Stimulated activated memory B cell treated with anti-CD40 and anti-IgM and Interleukin-4, amounts not matched to agents 10 μg/mL and 1 μg/mL and 100 μg/mL, for 72 hours (primary cell): Measurements from ENCODE around the gene KCNA10.

Experiments
- ATAC-seq: fragments of 150-1000 bp; cut with Tn5 transposase; 2 replicates; pipeline ENCODE4 v1.10.0; 2021
- H3K27ac Mint-ChIP-seq: one replicate; pipeline ENCODE4 v1.8.0; 2022; ENCODE audit warnings: mild to moderate bottlenecking, mixed read lengths
- H3K27me3 Mint-ChIP-seq: one replicate; pipeline ENCODE4 v1.8.0; 2022; ENCODE audit warnings: mixed read lengths
- H3K36me3 Mint-ChIP-seq: one replicate; pipeline ENCODE4 v1.8.0; 2022; ENCODE audit warnings: mixed read lengths
- H3K4me1 Mint-ChIP-seq: one replicate; pipeline ENCODE4 v1.8.0; 2022; ENCODE audit warnings: mixed read lengths
- H3K4me3 Mint-ChIP-seq: one replicate; pipeline ENCODE4 v1.8.0; 2022; ENCODE audit warnings: mild to moderate bottlenecking, moderate library complexity, mixed read lengths
- H3K9me3 Mint-ChIP-seq: one replicate; pipeline ENCODE4 v1.8.0; 2022; ENCODE audit warnings: mixed read lengths

Gene KCNA10

DNA sequence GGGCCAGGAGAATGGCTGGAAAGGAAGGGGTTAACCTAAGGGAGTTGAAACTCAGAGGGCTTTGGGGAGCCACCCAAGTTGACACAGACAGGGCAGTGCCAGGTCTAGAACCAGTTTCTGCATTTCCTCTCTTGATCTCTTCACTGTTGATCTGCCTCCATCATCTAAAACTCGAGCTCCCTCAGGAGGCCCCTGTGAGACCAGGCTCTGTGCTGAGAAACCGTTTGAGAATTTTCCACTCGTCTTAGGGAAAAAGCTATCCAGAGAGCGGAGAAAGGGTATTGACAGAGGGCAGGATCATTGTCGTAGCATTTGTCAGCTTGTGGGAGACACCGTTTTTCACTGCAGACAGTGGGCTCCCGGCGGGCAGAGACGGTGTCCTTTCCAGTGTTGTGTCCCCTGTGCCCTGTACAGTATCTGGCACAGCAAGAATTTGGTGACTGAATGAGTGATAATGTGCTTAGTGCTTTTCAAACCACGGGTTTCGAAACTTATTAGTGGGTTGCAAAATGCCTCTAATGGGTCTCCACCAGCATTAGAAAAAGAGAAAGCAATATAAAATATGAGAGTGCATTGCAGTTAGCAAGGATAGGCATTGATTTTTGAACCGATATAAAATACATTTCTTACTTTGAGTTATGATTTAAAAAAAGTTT, 36.9 kb downstream of the KCNA10 start:
- Mint-ChIP-seq H3K27me3 (peaks cover 51% of the 10 kb centered on the region), H3K27ac (no peak overlapping the region), H3K9me3 (no peaks in the 10 kb centered on the region), H3K4me1 (no peaks in the 10 kb centered on the region), H3K4me3 (no peak overlapping the region), H3K36me3 (no peaks in the 10 kb centered on the region)
- ATAC-seq: no peak

GRCh38 chr1:110480356-110481096, 38.4 kb downstream of the KCNA10 start:
- H3K27me3 Mint-ChIP-seq: peaks cover 51% of the 10 kb centered on the region

GRCh38 chr1:110478886-110479285, 40.1 kb downstream of the KCNA10 start:
- H3K4me3 Mint-ChIP-seq: no peak overlapping the region
- ATAC-seq: no peak
- H3K4me1 Mint-ChIP-seq: no peaks in the 10 kb centered on the region
- H3K27ac Mint-ChIP-seq: no peak overlapping the region
- H3K9me3 Mint-ChIP-seq: no peaks in the 10 kb centered on the region
- H3K36me3 Mint-ChIP-seq: no peaks in the 10 kb centered on the region
- H3K27me3 Mint-ChIP-seq: peaks cover 40% of the 10 kb centered on the region

More at GRCh38 chr1:110480356-110481096, 38.4 kb downstream of the KCNA10 start:
- no peak overlapping the region for H3K4me3 Mint-ChIP-seq
- H3K27ac Mint-ChIP-seq: no peak overlapping the region
- no peaks in the 10 kb centered on the region for H3K36me3 Mint-ChIP-seq
- ATAC-seq: no peak
- H3K9me3 Mint-ChIP-seq: no peaks in the 10 kb centered on the region
- H3K4me1 Mint-ChIP-seq: no peaks in the 10 kb centered on the region

DNA sequence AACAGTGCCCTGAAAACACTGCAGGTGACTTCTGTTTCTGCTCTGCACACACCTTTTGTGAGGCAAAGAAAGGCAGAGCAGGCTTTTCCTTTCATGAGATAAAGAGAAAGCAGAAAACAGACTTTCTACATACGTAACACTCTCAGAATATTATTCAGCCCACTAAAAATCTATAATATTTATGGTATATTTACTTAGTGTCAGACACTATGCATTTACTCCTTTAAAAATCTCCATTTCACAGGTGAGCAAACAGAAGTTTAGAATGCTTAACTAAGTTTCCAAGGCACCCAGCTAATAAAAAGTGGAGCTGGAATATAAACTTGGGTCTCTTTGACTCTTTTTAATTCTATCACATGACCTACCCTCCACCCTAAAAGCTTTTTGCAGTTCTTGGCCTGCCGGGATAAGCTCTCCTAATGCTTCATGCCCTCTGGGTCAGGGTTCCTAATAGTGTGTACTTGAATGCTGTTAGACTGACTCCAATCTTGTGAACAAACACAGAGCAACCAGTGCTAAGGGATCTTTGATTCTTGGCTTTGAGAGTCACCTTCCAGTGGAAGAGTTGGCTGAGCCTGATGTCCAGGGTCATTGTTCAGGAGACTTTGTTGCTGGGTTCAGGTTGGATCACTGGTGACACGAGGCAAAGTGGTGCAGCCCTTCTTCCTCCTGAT, 40.9 kb downstream of the KCNA10 start:
- peaks cover 40% of the 10 kb centered on the region for H3K27me3 Mint-ChIP-seq
- no peaks in the 10 kb centered on the region for H3K9me3 Mint-ChIP-seq
- no peaks in the 10 kb centered on the region for H3K4me1 Mint-ChIP-seq
- no peak for ATAC-seq
- no peak overlapping the region for H3K27ac Mint-ChIP-seq
- no peak overlapping the region for H3K4me3 Mint-ChIP-seq
- H3K36me3 Mint-ChIP-seq: no peaks in the 10 kb centered on the region

- Mint-ChIP-seq H3K4me3 (no peak overlapping the region), H3K27me3 (peaks cover 40% of the 10 kb centered on the region), H3K36me3 (no peaks in the 10 kb centered on the region), H3K4me1 (no peaks in the 10 kb centered on the region), H3K27ac (no peak overlapping the region), H3K9me3 (no peaks in the 10 kb centered on the region)
- ATAC-seq: no peak
Observed at GRCh38 chr1:110477445-110477957, 41.5 kb downstream of the KCNA10 start.

- no peak for ATAC-seq
- H3K4me3 Mint-ChIP-seq: no peak overlapping the region
- no peaks in the 10 kb centered on the region for H3K4me1 Mint-ChIP-seq
- H3K27me3 Mint-ChIP-seq: peaks cover 39% of the 10 kb centered on the region
- H3K27ac Mint-ChIP-seq: no peak overlapping the region
- H3K36me3 Mint-ChIP-seq: no peaks in the 10 kb centered on the region
- H3K9me3 Mint-ChIP-seq: no peaks in the 10 kb centered on the region
Observed at GRCh38 chr1:110477041-110477440, 41.9 kb downstream of the KCNA10 start.

DNA sequence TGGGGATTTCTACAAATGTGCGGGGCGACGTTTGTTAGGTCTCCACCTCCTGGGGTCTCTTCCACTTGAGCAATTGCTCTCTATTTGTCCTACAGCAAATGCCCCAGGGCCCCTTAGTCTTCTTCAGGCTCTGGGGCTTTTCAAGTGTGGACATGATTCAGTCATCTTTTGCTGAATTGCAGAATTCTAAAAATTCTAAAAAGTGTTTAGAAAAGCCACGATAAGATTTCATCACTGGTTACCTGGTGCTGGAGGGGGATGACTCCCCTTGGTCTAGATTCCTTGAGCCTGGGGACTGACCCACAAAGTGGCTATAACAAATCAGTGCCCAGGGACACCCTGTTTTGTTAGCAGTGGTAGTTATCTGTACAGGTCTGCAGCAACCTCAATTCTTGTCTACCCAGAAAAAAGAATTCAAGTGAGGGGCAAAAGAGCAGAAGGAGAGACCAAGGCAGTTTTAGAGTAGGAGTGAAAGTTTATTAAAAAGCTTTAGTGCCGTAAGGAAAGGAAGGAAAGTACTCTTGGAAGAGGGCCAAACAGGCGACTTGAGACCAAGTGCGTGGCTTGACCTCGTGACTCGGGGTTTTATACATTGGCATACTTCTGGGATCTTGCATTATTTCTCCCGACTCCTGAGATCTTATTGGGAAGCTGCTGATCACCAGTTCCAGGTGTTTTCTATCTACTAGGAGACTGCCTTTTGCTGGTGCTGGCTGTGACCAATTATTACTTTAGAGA, 42.8 kb downstream of the KCNA10 start:
- H3K4me3 Mint-ChIP-seq: no peak overlapping the region
- no peak overlapping the region for H3K27ac Mint-ChIP-seq
- no peaks in the 10 kb centered on the region for H3K4me1 Mint-ChIP-seq
- no peak for ATAC-seq
- H3K9me3 Mint-ChIP-seq: no peaks in the 10 kb centered on the region
- no peaks in the 10 kb centered on the region for H3K36me3 Mint-ChIP-seq
- peaks cover 39% of the 10 kb centered on the region for H3K27me3 Mint-ChIP-seq

- Mint-ChIP-seq H3K27ac (no peak overlapping the region), H3K4me3 (no peak overlapping the region), H3K27me3 (peaks cover 39% of the 10 kb centered on the region), H3K36me3 (no peaks in the 10 kb centered on the region), H3K9me3 (no peaks in the 10 kb centered on the region), H3K4me1 (no peaks in the 10 kb centered on the region)
- no peak for ATAC-seq
Observed at GRCh38 chr1:110475362-110476027, 43.5 kb downstream of the KCNA10 start.

- no peaks in the 10 kb centered on the region for H3K36me3 Mint-ChIP-seq
- no peak overlapping the region for H3K4me3 Mint-ChIP-seq
- ATAC-seq: no peak
- no peaks in the 10 kb centered on the region for H3K9me3 Mint-ChIP-seq
- H3K27me3 Mint-ChIP-seq: peaks cover 31% of the 10 kb centered on the region
- no peaks in the 10 kb centered on the region for H3K4me1 Mint-ChIP-seq
- H3K27ac Mint-ChIP-seq: no peak overlapping the region
Observed at GRCh38 chr1:110474444-110474843, 44.5 kb downstream of the KCNA10 start.

- H3K4me1 Mint-ChIP-seq: no peaks in the 10 kb centered on the region
- H3K27ac Mint-ChIP-seq: no peak overlapping the region
- H3K36me3 Mint-ChIP-seq: no peaks in the 10 kb centered on the region
- H3K4me3 Mint-ChIP-seq: no peak overlapping the region
- no peak for ATAC-seq
- H3K27me3 Mint-ChIP-seq: peaks cover 28% of the 10 kb centered on the region
- H3K9me3 Mint-ChIP-seq: no peaks in the 10 kb centered on the region
Observed at GRCh38 chr1:110472546-110472945, 46.4 kb downstream of the KCNA10 start.

- ATAC-seq: no peak
- Mint-ChIP-seq H3K4me3 (no peak overlapping the region), H3K9me3 (no peaks in the 10 kb centered on the region), H3K36me3 (no peaks in the 10 kb centered on the region), H3K27ac (no peak overlapping the region), H3K4me1 (no peaks in the 10 kb centered on the region), H3K27me3 (peaks cover 26% of the 10 kb centered on the region)
Observed at GRCh38 chr1:110471131-110471530, 47.8 kb downstream of the KCNA10 start.
